ENCODE data around the gene SYT17. TPM values are rescaled to one million over a fixed set of nuclear protein-coding genes. Genes with fewer than 3 reads are reported as not detected.

SYT17 gene
- polyA plus RNA-seq, 1 donor = 6.0 TPM

DNA sequence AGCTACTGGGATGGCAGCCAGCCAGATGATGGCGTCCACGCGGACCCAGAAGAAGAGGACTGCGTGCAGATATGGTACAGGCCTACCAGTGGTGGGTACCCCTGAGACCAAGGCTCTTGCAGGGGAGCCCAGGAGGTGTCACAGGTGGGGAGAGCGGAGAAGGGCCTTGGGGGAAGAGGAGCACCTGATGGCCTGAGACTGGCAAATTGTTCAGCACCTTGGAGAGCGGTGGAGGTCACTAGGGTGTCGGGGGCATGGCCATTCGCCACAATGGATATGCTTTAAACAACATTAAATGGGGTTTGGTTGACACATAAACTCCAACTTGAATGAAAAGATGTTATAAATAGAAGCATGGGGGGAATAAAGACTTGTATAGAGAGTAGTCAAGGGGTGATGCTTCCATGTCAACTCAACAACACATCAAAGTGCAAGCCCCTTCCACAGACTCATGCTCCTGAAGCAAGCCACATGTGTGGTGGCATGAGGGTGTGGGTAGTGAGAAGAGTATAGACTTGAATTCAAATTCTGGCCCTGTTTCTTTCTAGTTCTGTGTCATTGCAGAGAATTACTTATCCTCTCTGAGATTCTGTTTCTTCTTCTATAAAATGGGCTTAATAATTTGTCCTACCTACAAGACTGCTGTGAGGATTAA, 139.7 kb downstream of the SYT17 start:
- no peak for DNase-seq

DNA sequence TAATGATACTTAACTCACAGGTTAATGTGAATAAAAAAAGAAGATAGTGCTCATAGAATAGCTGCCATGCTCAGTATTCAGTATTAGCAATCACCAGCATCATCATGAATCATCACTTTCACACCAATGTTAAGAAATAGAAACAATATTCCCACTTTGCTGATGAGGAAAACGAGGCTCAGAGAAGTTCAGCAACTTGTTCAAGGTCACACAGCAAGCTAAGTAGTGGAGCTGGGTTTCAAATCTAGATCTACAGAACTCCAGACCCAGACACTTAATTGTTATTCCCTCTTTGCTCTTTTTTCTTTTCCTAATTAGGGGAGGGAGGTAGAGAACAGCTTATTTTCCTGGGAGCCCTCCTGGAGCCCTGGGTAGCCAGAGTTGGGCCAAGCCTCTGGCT, 140.4 kb downstream of the SYT17 start:
- DNase-seq = no peak

DNA sequence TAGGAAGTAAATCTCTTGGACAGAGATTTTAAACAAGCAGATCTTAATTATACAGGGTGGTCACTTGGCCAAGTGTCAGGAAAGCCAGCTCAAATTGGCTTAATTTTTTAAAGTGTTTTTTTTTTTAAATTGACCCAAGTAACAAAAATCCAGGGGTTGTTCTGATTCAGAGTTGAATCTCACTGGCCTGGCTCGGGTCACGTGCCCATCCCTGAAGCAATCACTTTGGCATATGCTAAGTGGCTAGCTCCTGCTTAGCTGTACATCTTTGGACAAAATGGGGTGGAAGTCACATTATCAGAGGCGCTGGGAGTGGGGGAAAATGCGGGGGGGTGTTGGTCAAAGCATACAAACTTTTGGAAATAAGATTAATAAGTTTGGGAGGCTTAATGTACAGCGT, 141.1 kb downstream of the SYT17 start:
- DNase-seq = no peak

DNA sequence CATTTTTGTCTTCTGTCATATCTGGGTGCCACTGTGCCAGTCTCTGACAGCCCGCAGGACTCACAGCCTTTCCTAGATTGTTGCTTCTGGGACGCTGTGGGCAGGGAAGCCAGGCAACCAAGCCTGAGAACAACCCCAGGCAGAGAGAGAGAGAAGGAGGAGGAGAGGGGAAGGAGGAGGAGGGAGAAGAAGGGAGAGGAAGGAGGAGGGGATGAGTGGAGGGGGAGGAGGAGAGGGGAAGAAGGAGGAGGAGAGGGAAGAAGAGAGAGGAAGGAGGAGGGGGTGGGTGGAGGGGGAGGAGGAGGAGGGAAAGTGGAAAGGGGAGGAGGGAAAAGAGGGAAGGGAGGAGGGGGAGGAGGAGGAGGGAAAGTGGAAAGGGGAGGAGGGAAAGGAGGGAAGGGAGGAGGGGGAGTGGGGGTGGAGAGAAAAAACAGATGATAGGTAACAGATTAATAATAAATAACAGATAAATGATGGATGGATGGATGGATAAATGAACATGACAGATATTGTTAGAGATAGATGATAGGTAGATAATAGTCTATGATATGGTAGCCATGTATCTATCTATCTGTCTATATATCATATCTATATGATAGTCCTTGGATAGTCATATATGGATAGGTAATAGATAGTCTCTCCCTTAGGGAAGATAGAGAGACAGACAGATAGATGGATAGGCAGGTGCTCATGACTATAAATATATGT, 146.8 kb downstream of the SYT17 start:
- DNase-seq = no peak

DNA sequence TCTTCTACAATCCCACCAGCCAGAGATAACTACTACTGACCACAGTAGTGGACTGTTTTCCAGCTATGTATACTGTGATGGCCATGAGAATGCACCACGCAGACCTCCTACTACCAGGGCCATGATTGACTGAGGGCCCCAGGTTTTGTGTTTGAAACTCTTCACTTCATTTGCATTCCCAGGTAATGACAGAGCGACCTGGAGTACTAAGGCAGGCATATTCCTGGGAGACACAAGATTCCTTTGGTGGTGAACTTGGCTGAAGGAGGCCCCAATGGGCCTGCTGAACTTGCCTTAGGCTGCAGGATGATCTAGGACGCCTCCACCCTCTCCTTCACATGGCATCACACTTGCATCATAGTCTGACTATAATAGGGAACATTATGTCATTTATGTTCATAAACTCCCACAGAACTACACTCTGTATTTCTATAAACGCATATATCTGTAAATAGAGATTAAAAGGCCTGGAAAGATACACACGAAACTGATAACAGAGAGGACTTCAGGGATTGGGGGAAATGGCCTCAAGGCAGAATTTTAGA, 147.9 kb downstream of the SYT17 start:
- DNase-seq = no peak

DNA sequence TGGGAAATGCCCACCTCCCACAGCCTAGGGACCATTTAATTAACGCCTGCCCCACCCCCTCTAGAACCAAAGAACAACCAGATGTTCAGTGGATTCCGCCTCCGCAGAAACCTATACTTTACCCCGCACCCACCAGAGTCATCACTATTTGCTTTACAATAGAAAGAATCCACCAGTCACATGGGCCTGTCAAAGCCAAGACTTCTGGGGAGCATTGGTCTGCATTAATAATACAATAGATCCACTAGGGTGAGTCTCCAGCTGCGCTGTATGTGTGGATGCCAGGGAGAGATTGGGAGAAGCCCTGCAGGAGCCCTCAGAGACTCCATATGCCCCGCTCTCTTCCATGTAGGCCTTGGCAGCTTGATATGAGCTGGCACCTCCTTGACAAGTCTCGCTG, 148.8 kb downstream of the SYT17 start:
- DNase-seq = no peak

Other genes starting within 250 kb of the SYT17 start
- gene SMG1, start 241.8 kb upstream of the SYT17 start, polyA plus RNA-seq (ENCODE audit: insufficient read length) = 48.5 TPM
- gene TMC7, start 184.3 kb upstream of the SYT17 start, polyA plus RNA-seq (ENCODE audit: insufficient read length) = 1.9 TPM
- gene COQ7, start 100.6 kb upstream of the SYT17 start, polyA plus RNA-seq (ENCODE audit: insufficient read length) = 29.8 TPM
- 24.9 TPM for gene ITPRIPL2, start 54.3 kb upstream of the SYT17 start, polyA plus RNA-seq (ENCODE audit: insufficient read length)
- gene CLEC19A, start 117.5 kb downstream of the SYT17 start, polyA plus RNA-seq (ENCODE audit: insufficient read length) = 0.17 TPM
- 0.08 TPM for gene TMC5, start 249.6 kb downstream of the SYT17 start, polyA plus RNA-seq (ENCODE audit: insufficient read length)

Measured in hindlimb muscle (tissue), 1 donor.